SU-DHL-6 (cell line): ENCODE measurements around the gene NEURL1B.

Experiments used
- CTCF ChIP-seq: fragments of 200-600 bp; sonication (generic); IDR thresholded peaks from one replicate; pipeline ENCODE4 v1.5.1; 2017; ENCODE audit warnings: antibody characterized with exemption, mild to moderate bottlenecking, low read length, moderate library complexity; ENCODE audit not compliant: insufficient read depth, poor library complexity, severe bottlenecking
- EZH2phosphoT487 ChIP-seq: fragments of 200-600 bp; sonication (generic), shearing (Covaris generic); conservative IDR thresholded peaks from 2 replicates; pipeline ENCODE4 v1.6.1; 2018; ENCODE audit warnings: mild to moderate bottlenecking, antibody characterized with exemption, low read length, moderate library complexity, mixed read lengths

- TF ChIP-seq CTCF = no peak
- TF ChIP-seq EZH2phosphoT487 = no peak
Measured at GRCh38 chr5:172687940-172688339, 46.9 kb downstream of the NEURL1B start.
